Brain microvascular endothelial cell (primary cell): ENCODE data around the gene C1orf122.

Experiments
- DNase-seq: peaks from one replicate; pipeline ENCODE4 v3.0.0-alpha.2; 2020
- H3K27ac ChIP-seq: fragments of 250-450 bp; sonication (Bioruptor Pico); 2 replicates; pipeline ENCODE4 v1.5.1; 2020; ENCODE audit warnings: mild to moderate bottlenecking, moderate library complexity
- H3K27me3 ChIP-seq: fragments of 250-450 bp; sonication (Bioruptor Pico); replicated peaks from 2 replicates; pipeline ENCODE4 v1.5.1; 2020; ENCODE audit warnings: mild to moderate bottlenecking
- H3K36me3 ChIP-seq: fragments of 250-450 bp; sonication (Bioruptor Pico); replicated peaks from 2 replicates; pipeline ENCODE4 v1.5.1; 2020; ENCODE audit warnings: mild to moderate bottlenecking
- H3K4me3 ChIP-seq: 2 replicates; pipeline ENCODE4 v1.5.1; 2011; ENCODE audit warnings: low read depth, mild to moderate bottlenecking, control low read depth, low read length, moderate library complexity
- in situ Hi-C: cut with HindIII; loops from 2 replicates; pipeline ENCODE4 v1.10.0; 2017; ENCODE audit warnings: low sequenced_read_pairs, low pct_ligation_motif_present
- TF ChIP-seq, protein P1 (sequence below): IDR thresholded peaks from 2 replicates; pipeline ENCODE4 v1.5.1; 2011; ENCODE audit warnings: low read depth, mild to moderate bottlenecking, moderate library complexity, low read length, control low read depth, inconsistent platforms; ENCODE audit errors: missing control alignments

C1orf122 gene

DNA sequence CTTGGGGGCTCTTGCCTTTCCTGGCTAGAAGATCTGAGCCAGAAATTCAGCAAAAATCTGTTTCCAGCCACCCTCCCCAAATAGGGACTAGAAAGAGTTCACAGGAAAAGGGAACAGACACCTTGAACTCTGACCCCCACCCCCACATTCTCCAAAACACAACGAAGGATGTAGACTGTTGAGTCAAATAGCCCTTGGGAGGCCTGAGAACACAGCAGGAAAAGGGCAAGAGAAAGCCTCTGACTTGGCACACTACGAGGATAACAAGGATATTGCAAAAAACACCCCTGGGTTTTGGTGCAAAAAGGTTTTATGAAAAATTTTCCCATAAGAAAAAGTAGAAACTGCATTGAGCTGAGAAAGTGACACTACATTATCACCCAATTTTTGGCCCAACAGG is 2.4 kb downstream of the C1orf122 start:
- peaks cover 24% of the 10 kb centered on the region for H3K36me3 ChIP-seq
- TF ChIP-seq, protein P1, sequence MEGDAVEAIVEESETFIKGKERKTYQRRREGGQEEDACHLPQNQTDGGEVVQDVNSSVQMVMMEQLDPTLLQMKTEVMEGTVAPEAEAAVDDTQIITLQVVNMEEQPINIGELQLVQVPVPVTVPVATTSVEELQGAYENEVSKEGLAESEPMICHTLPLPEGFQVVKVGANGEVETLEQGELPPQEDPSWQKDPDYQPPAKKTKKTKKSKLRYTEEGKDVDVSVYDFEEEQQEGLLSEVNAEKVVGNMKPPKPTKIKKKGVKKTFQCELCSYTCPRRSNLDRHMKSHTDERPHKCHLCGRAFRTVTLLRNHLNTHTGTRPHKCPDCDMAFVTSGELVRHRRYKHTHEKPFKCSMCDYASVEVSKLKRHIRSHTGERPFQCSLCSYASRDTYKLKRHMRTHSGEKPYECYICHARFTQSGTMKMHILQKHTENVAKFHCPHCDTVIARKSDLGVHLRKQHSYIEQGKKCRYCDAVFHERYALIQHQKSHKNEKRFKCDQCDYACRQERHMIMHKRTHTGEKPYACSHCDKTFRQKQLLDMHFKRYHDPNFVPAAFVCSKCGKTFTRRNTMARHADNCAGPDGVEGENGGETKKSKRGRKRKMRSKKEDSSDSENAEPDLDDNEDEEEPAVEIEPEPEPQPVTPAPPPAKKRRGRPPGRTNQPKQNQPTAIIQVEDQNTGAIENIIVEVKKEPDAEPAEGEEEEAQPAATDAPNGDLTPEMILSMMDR = no peak
- no peak overlapping the region for H3K27ac ChIP-seq
- in situ Hi-C loops = no loop called here
- DNase-seq = no peak
- no peaks in the 10 kb centered on the region for H3K27me3 ChIP-seq
- H3K4me3 ChIP-seq = no peak overlapping the region

DNA sequence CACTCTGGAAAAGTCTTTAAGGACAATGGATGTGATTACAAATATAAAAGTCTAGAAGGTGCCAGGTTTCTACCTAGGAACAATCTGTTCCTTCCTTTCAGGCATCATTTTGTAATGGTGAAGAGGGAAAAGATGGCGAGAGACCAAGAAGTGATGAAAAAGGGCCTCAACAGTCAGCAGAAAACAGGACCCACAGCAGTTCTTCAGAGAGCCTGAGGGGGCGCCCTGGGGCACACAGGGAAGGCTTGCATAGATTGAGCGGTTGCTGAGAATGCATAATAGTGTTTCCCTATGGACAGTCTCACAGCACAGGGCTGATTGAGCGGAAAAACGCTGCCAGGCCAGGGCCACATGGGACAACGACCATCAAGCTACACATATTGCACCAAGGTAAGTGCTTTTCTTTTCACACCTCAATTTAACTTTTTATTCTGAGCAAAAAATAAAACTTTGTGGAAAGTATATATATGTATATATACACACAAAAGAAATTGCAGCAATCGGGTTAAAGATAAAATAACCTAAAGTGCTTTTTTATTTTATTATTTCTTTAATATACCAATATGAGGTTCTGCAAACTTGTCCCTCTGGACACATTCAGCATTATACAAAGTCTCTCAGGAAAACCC is 3.6 kb downstream of the C1orf122 start:
- Histone ChIP-seq H3K27me3 (no peaks in the 10 kb centered on the region), H3K36me3 (peaks cover 18% of the 10 kb centered on the region), H3K4me3 (no peak overlapping the region), H3K27ac (no peak overlapping the region)
- peak; percentile 83 for DNase-seq
- in situ Hi-C loops = no loop called here
- TF ChIP-seq, protein P1 = peak; percentile 97

DNA sequence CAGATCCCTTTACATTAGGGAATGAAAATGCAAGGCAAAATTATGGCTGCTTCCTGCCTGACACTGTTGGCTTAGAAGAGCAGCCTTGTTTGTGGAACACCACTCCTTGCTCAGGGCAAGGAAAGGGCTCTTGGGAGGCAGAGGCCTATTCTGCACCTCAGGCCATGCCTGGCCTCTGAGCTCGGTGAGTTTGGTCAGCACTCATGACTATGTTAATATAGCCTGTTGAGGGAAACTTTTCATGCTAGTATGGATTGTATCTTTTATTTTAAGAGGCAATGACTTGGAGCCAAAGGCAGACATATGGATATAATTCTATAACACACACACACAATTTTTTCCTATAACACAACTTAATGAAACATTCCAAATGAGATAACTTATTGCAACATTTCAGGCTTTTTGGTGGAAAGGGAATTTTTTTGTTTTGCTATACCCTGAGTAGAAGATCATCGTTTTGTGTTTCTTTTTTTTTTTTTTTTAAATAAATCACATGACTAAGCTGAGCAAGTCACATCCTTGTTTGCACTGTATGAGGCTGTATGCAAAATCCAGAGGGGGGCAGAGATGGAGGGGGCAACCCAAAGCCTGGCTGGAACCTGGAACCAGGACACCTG is 6.0 kb downstream of the C1orf122 start:
- TF ChIP-seq, protein P1 = no peak
- DNase-seq = no peak
- no peak overlapping the region for H3K4me3 ChIP-seq
- H3K27ac ChIP-seq = no peak overlapping the region
- H3K27me3 ChIP-seq = no peaks in the 10 kb centered on the region
- in situ Hi-C loops = no loop called here
- H3K36me3 ChIP-seq = peaks cover 23% of the 10 kb centered on the region

DNA sequence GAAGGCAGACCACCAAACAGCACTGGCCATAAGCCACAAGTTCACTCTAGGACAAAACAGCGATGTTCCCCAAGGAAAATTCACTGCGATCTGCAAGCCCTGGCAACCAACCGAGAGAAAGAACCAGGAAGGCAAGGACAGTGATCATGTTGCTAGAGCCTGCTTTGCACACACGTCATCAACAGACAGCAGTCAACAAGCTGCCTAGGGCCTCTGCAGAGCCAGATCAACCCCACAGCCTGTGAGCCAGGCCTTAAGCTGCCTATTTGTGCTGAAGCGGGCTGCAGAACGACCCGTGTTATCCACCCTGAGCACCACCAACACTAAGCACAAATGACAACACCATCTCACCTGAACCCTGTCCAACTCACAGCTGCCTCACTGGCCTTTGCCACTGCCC is 6.7 kb downstream of the C1orf122 start:
- peaks cover 25% of the 10 kb centered on the region for H3K36me3 ChIP-seq
- no peak overlapping the region for H3K27ac ChIP-seq
- H3K27me3 ChIP-seq = no peaks in the 10 kb centered on the region
- in situ Hi-C loops = no loop called here
- TF ChIP-seq, protein P1 = no peak
- no peak for DNase-seq
- H3K4me3 ChIP-seq = no peak overlapping the region

DNA sequence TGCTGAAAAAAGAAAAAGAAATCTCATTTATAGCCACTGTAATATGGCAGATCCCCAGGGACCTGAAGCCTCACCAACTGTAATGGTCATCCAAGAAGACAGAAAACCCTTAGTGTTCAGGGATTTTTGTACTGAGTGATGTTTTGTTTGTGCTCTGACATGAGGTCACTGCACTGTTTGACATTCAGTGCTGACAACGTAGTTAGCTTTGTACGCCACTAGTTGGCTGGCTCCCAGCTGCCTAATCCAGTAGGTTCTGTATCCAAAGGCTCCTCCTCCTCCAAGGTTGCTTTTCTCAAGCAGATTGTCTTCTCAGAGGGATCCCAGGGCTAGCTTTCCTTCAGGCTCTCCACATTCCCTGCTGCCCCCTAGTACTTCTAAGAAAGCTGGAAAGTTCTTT is 9.9 kb downstream of the C1orf122 start:
- Histone ChIP-seq H3K4me3 (no peak overlapping the region), H3K27me3 (no peaks in the 10 kb centered on the region), H3K27ac (no peak overlapping the region), H3K36me3 (peaks cover 50% of the 10 kb centered on the region)
- no peak for DNase-seq
- in situ Hi-C loops = no loop called here
- TF ChIP-seq, protein P1 = no peak

DNA sequence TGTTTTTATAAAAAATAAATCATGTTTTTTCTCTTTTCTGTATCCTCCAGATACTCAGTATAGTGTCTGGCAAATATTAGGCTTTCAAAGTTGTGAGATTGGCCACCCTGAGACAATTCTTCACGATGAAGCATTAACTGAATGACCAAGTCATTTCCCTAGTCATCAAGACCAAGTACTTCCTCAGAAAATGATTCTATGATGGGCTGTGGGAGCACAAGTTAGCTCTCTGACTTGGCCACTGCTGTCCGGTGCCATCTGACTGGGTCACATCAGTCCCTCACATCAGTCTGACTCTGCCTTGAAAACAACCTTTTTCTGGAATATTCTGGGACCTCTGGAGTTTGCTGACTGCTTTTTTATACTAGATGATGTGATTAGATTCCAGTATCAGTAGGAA is 13.9 kb downstream of the C1orf122 start:
- H3K27me3 ChIP-seq = no peaks in the 10 kb centered on the region
- in situ Hi-C loops = no loop called here
- no peak overlapping the region for H3K4me3 ChIP-seq
- H3K27ac ChIP-seq = no peak overlapping the region
- TF ChIP-seq, protein P1 = no peak
- H3K36me3 ChIP-seq = peaks cover 50% of the 10 kb centered on the region
- no peak for DNase-seq
